Measurements from ENCODE around the gene PHLDA2.

The PHLDA2 gene, protein sequence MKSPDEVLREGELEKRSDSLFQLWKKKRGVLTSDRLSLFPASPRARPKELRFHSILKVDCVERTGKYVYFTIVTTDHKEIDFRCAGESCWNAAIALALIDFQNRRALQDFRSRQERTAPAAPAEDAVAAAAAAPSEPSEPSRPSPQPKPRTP

GRCh38 chr11:2928605-2929530, at the start of gene PHLDA2:
Gene PHLDA2 (minus strand): TSS chr11:2929420. CDS start chr11:2929364, 56 bp downstream.
- peak; percentile 68 for DNase-seq

DNA sequence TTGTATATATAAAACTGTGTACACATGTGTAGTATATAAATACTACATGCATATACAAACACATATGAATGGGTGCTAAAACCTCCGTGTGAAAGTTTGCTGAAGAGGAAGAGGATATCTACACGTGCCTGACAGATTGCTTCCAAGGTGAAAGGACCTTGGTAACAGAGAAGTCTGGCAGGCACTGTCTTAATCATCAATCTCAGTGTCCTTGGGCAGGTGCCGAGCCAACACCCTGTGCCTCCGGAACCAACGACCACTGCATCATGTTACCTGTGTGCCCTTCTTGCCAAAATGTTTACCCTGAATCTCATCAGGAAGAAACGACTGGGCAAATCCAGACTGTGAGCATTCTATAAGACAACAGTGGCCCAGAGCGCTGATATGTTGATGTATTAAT, 47.9 kb upstream of the PHLDA2 start:
- no peak for DNase-seq

GRCh38 chr11:2976294-2977063, 47.3 kb upstream of the PHLDA2 start:
- no peak for DNase-seq

DNA sequence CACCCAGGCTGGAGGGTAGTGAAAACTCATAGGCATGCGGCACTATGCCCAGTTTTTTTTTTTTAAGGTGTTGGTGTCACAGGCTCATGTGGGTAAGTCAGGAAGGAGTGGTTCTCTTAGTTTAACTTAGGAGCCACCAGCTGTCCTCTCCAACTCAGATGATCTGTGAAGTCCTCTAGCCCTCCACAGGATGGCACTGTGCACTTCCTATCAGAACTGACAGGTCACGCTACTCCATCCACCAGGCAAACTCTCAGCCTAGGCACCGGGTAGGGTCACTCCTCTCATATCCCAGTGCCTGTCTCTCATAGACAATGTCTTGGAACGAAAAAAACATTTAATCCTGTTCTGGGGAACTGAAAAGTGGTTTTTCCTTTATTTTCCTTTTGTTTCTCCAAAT, 46.4 kb upstream of the PHLDA2 start:
- DNase-seq: peak; percentile 62

DNA sequence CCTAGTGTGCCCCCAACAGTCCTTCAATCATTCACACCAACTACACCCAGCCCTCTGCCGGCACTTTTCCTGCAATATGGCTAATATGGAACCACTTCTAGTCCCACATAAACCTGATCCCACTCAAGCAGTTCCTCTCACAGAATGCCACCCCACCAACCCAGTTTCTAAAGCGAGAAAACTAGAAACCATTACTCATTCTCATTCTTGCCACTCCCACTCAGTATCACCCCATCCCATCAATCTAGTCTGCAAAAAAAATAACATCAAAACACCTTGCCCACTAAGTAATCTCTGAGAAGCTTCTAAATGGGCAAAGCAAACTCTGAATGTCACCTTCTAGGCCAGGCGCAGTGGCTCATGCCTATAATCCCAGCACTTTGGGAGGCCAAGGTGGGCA, 45.1 kb upstream of the PHLDA2 start:
- no peak for DNase-seq

DNA sequence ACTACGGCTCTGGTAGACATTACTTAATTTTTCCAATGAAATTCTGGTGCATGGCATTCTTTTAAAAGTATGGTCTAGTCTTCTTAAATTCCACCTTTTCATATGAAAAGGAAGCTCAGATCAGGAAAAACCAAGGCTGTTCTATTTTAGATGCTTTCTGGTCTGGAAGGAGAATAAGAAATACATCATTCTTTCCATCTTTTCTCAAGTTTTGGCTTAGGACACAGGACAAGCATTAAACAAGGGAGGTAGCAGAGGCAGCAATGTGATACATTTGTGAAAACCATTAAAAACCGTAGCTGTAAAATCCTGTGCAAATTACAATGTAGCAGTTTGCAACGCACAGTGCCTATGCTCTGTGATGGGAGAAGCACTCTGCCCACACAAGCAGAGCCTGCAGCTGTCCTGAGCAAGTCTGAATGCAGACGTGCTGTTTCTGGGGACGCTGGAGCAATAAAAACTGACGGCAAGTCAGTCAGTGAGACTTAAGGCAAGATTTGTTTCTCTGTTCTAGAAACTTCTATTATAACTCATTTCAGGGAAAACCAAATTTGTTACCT, 39.2 kb upstream of the PHLDA2 start:
- DNase-seq: no peak

DNA sequence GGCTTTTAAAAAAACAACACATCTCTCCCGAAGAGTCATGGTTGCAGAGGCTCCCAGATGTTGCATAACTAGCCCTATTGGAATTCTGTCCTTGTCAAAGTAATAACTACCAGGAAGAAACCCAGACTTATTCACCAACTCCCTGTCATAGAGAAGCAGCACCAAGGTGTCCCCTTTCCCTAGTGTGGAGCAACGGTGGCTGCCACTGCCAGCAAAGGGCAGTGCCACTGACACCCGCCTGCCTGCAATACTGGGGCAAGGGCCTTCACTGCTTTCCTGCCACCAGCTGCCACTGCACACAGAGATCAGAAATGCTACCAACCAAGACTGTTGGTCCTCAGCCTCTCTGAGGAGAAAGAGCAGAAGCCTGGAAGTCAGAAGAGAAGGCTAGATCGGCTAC, 35.6 kb upstream of the PHLDA2 start:
- DNase-seq: no peak

DNA sequence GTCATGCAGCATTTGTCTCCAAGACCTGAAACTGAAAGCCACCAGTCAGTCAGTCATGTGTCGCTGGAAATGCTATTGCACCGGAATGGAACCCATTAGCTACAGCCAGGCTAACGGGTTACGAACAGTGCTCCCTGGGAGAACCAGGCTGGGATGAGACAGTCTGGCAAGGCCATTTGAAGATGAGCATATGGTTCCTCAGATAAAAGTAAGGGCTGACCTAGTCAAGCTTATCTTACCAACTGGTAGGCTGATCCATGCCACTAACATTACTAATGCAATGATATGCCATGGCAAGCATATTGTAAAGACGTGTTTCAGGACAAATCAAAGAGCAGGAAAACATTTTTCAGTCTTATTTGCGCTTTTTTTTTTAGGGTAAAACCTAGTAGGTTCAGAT, 34.5 kb upstream of the PHLDA2 start:
- no peak for DNase-seq

- DNase-seq: no peak
Observed at GRCh38 chr11:2963112-2963754, 34.0 kb upstream of the PHLDA2 start.

GRCh38 chr11:2961080-2961479, 31.9 kb upstream of the PHLDA2 start:
- DNase-seq: no peak

DNA sequence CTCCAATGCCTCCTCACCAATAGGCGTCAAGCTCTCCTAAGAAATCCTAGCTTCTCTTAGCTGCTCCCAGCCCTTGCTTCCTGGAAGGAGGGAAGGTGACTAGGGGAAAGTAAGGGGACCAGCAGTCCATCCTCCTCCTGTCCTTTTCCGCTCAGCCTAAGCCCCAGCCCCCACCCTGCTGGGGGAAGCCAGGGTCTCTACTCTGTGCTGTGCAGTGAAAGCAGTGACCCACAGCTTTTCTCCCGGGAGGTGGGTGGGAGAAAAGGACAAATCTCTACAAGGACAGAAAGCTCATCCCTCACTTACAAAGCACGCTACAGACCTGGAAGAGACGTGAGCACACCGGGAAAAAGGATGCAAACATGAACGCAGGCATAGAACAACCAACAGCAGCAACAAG, 30.9 kb upstream of the PHLDA2 start:
- no peak for DNase-seq

GRCh38 chr11:2958251-2958650, 29.0 kb upstream of the PHLDA2 start:
- no peak for DNase-seq

- DNase-seq: no peak
Observed at GRCh38 chr11:2955906-2956476, 26.8 kb upstream of the PHLDA2 start.

DNA sequence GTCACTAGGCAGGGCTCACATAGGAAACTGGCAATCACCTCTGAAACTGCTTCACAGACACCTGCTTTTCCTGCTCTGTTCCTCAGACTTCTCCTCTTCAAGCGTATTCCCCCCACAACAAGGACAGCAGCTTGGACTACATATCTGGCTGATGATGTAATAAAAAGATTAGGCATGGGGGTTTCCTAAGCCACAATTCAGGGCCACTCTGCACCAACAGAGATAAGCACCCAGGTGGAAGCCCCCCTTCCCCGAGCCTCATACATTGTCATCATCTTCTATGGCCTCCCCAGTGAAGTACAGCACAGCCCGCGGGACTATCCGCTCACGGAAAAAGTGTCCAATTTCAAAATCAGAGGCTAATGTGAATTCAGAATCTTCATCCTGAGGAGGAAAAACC, 25.0 kb upstream of the PHLDA2 start:
- DNase-seq: no peak

DNA sequence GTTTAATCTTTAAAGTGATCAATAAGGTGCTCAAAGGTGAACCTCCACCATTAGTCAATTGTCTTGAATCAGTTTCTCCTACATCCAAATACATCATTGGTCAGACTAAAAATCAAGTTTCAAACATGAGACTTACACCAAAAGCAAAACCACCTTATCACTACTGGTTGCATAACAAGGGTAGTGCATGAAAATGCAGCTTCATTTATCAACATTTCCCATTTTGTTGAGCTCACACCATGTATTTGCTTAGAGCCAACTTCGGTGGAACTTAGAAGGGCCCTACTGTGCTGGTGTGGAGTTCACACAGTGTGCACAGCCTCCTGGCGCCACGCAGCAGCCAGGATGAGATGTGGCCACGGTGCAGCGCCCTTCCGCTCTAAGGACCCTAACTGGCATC, 23.1 kb upstream of the PHLDA2 start:
- no peak for DNase-seq

- DNase-seq: no peak
Observed at GRCh38 chr11:2951231-2952110, 22.3 kb upstream of the PHLDA2 start.

DNA sequence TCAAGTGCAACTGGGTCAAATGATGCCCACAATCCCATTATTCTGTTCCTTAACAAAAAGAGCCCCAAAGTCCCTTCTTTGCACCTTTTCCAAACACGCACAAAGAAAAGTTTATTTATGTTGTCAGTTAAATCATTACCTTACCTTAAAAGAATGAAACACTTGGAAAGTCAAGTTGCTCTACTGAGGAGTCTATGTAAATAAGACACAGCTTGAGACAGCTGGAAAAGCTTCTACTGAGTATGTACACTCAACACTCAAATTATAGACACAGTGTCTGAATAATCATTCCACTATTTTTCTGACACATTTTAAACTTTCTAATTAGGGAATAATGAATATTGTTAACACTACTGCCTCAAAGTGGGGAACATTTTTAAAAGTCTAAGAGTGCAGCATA, 21.6 kb upstream of the PHLDA2 start:
- DNase-seq: no peak

DNA sequence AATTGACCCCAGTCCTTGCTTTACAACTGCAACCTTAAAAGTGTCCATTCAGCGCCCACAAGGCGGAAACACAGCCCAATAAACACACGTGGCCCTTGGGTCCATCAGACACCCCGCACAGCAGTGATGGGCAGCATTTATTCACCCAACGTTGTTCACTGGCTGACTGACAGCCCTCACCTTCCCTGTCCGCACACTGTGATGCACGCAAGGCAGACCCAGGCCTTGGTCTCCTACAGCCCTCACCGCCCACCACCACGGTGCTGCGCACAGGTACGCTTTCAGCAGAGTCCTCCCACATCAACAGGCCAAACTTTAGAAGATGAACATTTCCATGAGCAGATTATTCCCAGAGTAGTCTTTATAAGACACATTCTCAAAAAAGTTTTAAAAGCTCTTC, 20.7 kb upstream of the PHLDA2 start:
- no peak for DNase-seq

DNA sequence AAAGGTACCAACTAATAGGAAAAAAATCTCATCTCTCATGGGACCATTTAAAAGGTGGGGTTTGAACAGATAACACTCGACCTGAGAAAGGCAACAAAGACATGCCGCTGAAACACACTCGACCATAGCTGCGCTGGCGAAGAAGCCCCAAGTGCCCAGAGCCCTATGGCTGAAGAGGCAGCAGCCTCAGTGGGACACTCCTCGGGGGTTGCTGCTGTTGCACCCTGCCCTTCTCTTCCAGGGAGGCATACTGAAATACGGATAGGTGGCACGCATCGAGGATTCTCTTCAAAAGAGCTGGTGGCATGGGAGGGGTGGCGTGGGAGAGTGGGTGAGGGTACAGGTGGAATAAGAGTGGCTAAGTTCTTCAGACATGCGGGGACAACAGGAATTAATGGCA, 18.5 kb upstream of the PHLDA2 start:
- DNase-seq: no peak

GRCh38 chr11:2945757-2946287, 16.6 kb upstream of the PHLDA2 start:
- no peak for DNase-seq
